GM23248 (cell line): ENCODE measurements around the gene BCL2L11.

Experiments used
- EZH2 ChIP-seq: fragments of 200-600 bp; sonication (generic); IDR thresholded peaks from 2 replicates; pipeline ENCODE4 v1.6.1; 2018; ENCODE audit warnings: antibody characterized with exemption, mild to moderate bottlenecking; ENCODE audit not compliant: insufficient read depth, poor library complexity, severe bottlenecking
- EZH2phosphoT487 ChIP-seq: fragments of 200-600 bp; sonication (generic); IDR thresholded peaks from 2 replicates; pipeline ENCODE4 v1.6.1; 2018; ENCODE audit warnings: antibody characterized with exemption, moderate library complexity, mild to moderate bottlenecking, low read depth; ENCODE audit not compliant: insufficient read depth

DNA sequence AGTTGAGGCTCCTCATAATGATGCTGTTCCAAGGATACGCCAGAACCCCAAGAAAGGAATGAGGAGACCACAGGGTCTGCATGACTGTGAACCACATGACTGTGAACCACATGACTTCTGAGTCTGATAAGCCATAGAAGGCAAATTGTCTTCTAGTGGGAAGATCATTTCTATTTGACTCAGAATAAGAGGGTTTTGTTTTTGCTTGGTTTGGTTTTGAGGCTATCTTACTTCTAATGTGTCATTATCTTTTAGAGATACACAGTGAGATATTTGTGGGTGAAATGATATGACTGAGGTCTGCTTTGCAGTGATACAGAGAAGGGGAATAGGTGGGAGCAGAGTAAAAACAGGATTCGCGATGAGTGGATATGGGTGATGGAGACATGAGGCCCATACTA, 28.9 kb upstream of the BCL2L11 start:
- no peak for TF ChIP-seq EZH2
- no peak for TF ChIP-seq EZH2phosphoT487
